Body of pancreas (tissue), 4 donors: ENCODE measurements around the gene OLA1.

ENCODE experiments used
- CTCF ChIP-seq, 7 experiments: fragments of 450-650 bp in 4 of 7; fragments of 200-600 bp in 3 of 7; sonication (generic) in 3 of 7; IDR thresholded peaks; one replicate each; pipeline ENCODE4 v1.5.1; 2016 to 2019; ENCODE audit warnings: antibody characterized with exemption in 7 of 7
- POLR2A ChIP-seq, 3 donors: fragments of 450-650 bp; IDR thresholded peaks; one replicate each; pipeline ENCODE4 v1.6.1; 2016; ENCODE audit warnings: antibody characterized with exemption in 3 of 3, mild to moderate bottlenecking in 2 of 3

GRCh38 chr2:174223388-174223787 lies 24.9 kb downstream of the OLA1 start:
- no peak for TF ChIP-seq CTCF (IDR thresholded peaks at IDR 0.05)
- TF ChIP-seq POLR2A (IDR thresholded peaks at IDR 0.05) = no peak
